GM23338 (cell line): Measurements from ENCODE around the gene EEF2K. TPM values are rescaled to one million over a fixed set of nuclear protein-coding genes. Genes with fewer than 3 reads are reported as not detected.

Experiments used
- ATAC-seq: fragments of 200-7000 bp; cut with Tn5 transposase; 3 replicates; pipeline ENCODE4 v1.9.1; 2020
- DNase-seq: peaks from one replicate; pipeline ENCODE4 v3.0.0-alpha.2; 2015; ENCODE audit warnings: low spot score
- H2AFZ ChIP-seq: fragments of 200-600 bp; sonication (generic); 2 replicates; pipeline ENCODE4 v1.8.0; 2016; ENCODE audit warnings: antibody characterized with exemption, mild to moderate bottlenecking, moderate library complexity
- H3F3A ChIP-seq: fragments of 200-600 bp; sonication (generic); replicated peaks from 2 replicates; pipeline ENCODE4 v1.8.0; 2017; ENCODE audit warnings: antibody characterized with exemption, mixed run types, low read depth
- H3K27ac ChIP-seq: fragments of 200-600 bp; sonication (generic); 2 replicates; pipeline ENCODE4 v1.6.1; 2016; ENCODE audit warnings: low read depth
- H3K27me3 ChIP-seq: fragments of 200-600 bp; sonication (generic); 2 replicates; pipeline ENCODE4 v1.8.0; 2016; ENCODE audit warnings: mild to moderate bottlenecking, mixed run types, moderate library complexity; ENCODE audit not compliant: insufficient read depth
- H3K36me3 ChIP-seq: fragments of 200-600 bp; sonication (generic); 2 replicates; pipeline ENCODE4 v1.8.0; 2016; ENCODE audit warnings: mild to moderate bottlenecking; ENCODE audit not compliant: insufficient read depth
- H3K4me1 ChIP-seq: fragments of 200-600 bp; sonication (generic); 2 replicates; pipeline ENCODE4 v1.8.0; 2016; ENCODE audit warnings: mild to moderate bottlenecking, moderate library complexity; ENCODE audit not compliant: insufficient read depth
- H3K4me2 ChIP-seq: fragments of 200-600 bp; sonication (generic); 2 replicates; pipeline ENCODE4 v1.7.1; 2017; ENCODE audit warnings: mixed run types
- H3K4me3 ChIP-seq: fragments of 200-600 bp; sonication (generic); 2 replicates; pipeline ENCODE4 v1.6.1; 2016; ENCODE audit warnings: mixed run types
- H3K79me2 ChIP-seq: fragments of 200-600 bp; sonication (generic); replicated peaks from 2 replicates; pipeline ENCODE4 v1.8.0; 2017; ENCODE audit warnings: mild to moderate bottlenecking; ENCODE audit not compliant: insufficient read depth
- H3K9me2 ChIP-seq: fragments of 200-600 bp; sonication (generic); 2 replicates; pipeline ENCODE4 v1.8.0; 2017; ENCODE audit not compliant: insufficient read depth
- H4K20me1 ChIP-seq: fragments of 200-600 bp; sonication (generic); replicated peaks from 2 replicates; pipeline ENCODE4 v1.8.0; 2017; ENCODE audit warnings: mild to moderate bottlenecking; ENCODE audit not compliant: insufficient read depth
- H3K27ac Mint-ChIP-seq: 2 replicates; pipeline ENCODE4 v1.8.0; 2020; ENCODE audit warnings: inconsistent platforms, mild to moderate bottlenecking, moderate library complexity, mixed read lengths
- H3K27me3 Mint-ChIP-seq: 3 replicates; pipeline ENCODE4 v1.8.0; 2022; ENCODE audit warnings: low read depth, mild to moderate bottlenecking, moderate library complexity, mixed read lengths, inconsistent platforms; ENCODE audit not compliant: insufficient read depth, poor library complexity
- H3K36me3 Mint-ChIP-seq: 3 replicates; pipeline ENCODE4 v1.8.0; 2021; ENCODE audit warnings: low read depth, mild to moderate bottlenecking, inconsistent platforms, moderate library complexity, mixed read lengths
- H3K4me1 Mint-ChIP-seq: 3 replicates; pipeline ENCODE4 v1.8.0; 2020; ENCODE audit warnings: mild to moderate bottlenecking, inconsistent platforms, mixed read lengths
- H3K4me3 Mint-ChIP-seq: 3 replicates; pipeline ENCODE4 v1.8.0; 2021; ENCODE audit warnings: moderate library complexity, mild to moderate bottlenecking, inconsistent platforms, mixed read lengths
- H3K9me3 Mint-ChIP-seq: 3 replicates; pipeline ENCODE4 v1.8.0; 2020; ENCODE audit warnings: moderate library complexity, mild to moderate bottlenecking, inconsistent platforms, mixed read lengths
- CREB1 ChIP-seq: fragments of 250-450 bp; sonication (Bioruptor Pico); IDR thresholded peaks from 2 replicates; pipeline ENCODE4 v1.5.0; 2020; ENCODE audit warnings: low read depth, mild to moderate bottlenecking, moderate library complexity
- CTCF ChIP-seq, 2 experiments: fragments of 200-600 bp in 1 of 2; sonication (generic) in 1 of 2; conservative IDR thresholded peaks; 2 replicates each; pipeline versions ENCODE4 v1.5.1 to v1.6.1; 2016 to 2017; ENCODE audit warnings: antibody characterized with exemption in 2 of 2, low read depth in 2 of 2, mild to moderate bottlenecking in 2 of 2, moderate library complexity in 1 of 2
- ETS1 ChIP-seq: IDR thresholded peaks from 2 replicates; pipeline ENCODE4 v1.6.1; 2016; ENCODE audit warnings: antibody characterized with exemption
- EZH2 ChIP-seq: fragments of 200-600 bp; sonication (generic); IDR thresholded peaks from one replicate; pipeline ENCODE4 v1.8.0; 2017; ENCODE audit warnings: antibody characterized with exemption, mild to moderate bottlenecking, low read depth; ENCODE audit not compliant: unreplicated experiment
- EZH2phosphoT487 ChIP-seq: fragments of 200-600 bp; sonication (generic); IDR thresholded peaks from one replicate; pipeline ENCODE4 v1.8.1; 2018; ENCODE audit warnings: antibody characterized with exemption; ENCODE audit not compliant: unreplicated experiment
- JUNB ChIP-seq: IDR thresholded peaks from one replicate; pipeline ENCODE4 v1.6.1; 2016; ENCODE audit warnings: antibody characterized with exemption; ENCODE audit not compliant: unreplicated experiment
- NANOG ChIP-seq: IDR thresholded peaks from 2 replicates; pipeline ENCODE4 v1.6.1; 2016; ENCODE audit warnings: antibody characterized with exemption, borderline replicate concordance
- POLR2AphosphoS5 ChIP-seq: IDR thresholded peaks from 2 replicates; pipeline ENCODE4 v1.6.1; 2016; ENCODE audit warnings: antibody characterized with exemption, low read depth
- STAT1 ChIP-seq: IDR thresholded peaks from one replicate; pipeline ENCODE4 v1.6.1; 2016; ENCODE audit warnings: antibody characterized with exemption; ENCODE audit not compliant: unreplicated experiment
- ZNF114 ChIP-seq: fragments of 250-450 bp; sonication (Bioruptor Pico); IDR thresholded peaks from 2 replicates; pipeline ENCODE4 v1.5.0; 2020; ENCODE audit warnings: mild to moderate bottlenecking, moderate library complexity
- ZNF331 ChIP-seq: fragments of 250-450 bp; sonication (Bioruptor Pico); IDR thresholded peaks from 2 replicates; pipeline ENCODE4 v1.5.0; 2020; ENCODE audit warnings: low read depth, mild to moderate bottlenecking, moderate library complexity
- ZNF462 ChIP-seq: fragments of 250-450 bp; sonication (Bioruptor Pico); IDR thresholded peaks from 2 replicates; pipeline ENCODE4 v1.5.0; 2020; ENCODE audit warnings: mild to moderate bottlenecking, moderate library complexity
- polyA plus RNA-seq: library from polyadenylated mRNA; unstranded; fragments of >200 nt; fragmentation: Nextera tagmentation; extraction: Ambion mirVana; gene quantifications from 2 replicates; pipeline ENCODE4 v1.2.1, GENCODE V29; 2016
- total RNA-seq: library from RNA; depleted of rRNA; stranded (reverse); fragments of >200 nt; shearing (Covaris generic); gene quantifications from 2 replicates; pipeline ENCODE4 v1.2.3, GENCODE V29; 2014
- TF ChIP-seq, protein P1 (sequence below): IDR thresholded peaks from one replicate; pipeline ENCODE4 v1.6.1; 2018; ENCODE audit warnings: antibody characterized with exemption; ENCODE audit not compliant: unreplicated experiment

EEF2K gene
- total and polyA plus RNA-seq, 2 experiments from 2014 or later: 5.4 to 23.9 TPM

GRCh38 chr16:22219389-22220068, 13.5 kb downstream of the EEF2K start:
- Mint-ChIP-seq H3K4me1 (peaks cover 4% of the 10 kb centered on the region; the same call in 2 of the 3 replicates), H3K4me3 (no peak overlapping the region), H3K27ac (no peak overlapping the region), H3K27me3 (peaks cover 1% of the 10 kb centered on the region), H3K9me3 (no peaks in the 10 kb centered on the region; the same call in 2 of the 3 replicates), H3K36me3 (peaks cover 14% of the 10 kb centered on the region)
- no peak for TF ChIP-seq ZNF331 (CRISPR knock-in tag)
- no peak for TF ChIP-seq STAT1
- TF ChIP-seq CTCF (conservative IDR thresholded peaks at IDR 0.05; ENCODE audit: low read depth in 2 of 2): no peak
- no peak for TF ChIP-seq NANOG
- no peak for TF ChIP-seq POLR2AphosphoS5
- no peak for TF ChIP-seq JUNB
- no peak for TF ChIP-seq ZNF114 (CRISPR knock-in tag)
- no peak for TF ChIP-seq EZH2
- TF ChIP-seq, protein P1, sequence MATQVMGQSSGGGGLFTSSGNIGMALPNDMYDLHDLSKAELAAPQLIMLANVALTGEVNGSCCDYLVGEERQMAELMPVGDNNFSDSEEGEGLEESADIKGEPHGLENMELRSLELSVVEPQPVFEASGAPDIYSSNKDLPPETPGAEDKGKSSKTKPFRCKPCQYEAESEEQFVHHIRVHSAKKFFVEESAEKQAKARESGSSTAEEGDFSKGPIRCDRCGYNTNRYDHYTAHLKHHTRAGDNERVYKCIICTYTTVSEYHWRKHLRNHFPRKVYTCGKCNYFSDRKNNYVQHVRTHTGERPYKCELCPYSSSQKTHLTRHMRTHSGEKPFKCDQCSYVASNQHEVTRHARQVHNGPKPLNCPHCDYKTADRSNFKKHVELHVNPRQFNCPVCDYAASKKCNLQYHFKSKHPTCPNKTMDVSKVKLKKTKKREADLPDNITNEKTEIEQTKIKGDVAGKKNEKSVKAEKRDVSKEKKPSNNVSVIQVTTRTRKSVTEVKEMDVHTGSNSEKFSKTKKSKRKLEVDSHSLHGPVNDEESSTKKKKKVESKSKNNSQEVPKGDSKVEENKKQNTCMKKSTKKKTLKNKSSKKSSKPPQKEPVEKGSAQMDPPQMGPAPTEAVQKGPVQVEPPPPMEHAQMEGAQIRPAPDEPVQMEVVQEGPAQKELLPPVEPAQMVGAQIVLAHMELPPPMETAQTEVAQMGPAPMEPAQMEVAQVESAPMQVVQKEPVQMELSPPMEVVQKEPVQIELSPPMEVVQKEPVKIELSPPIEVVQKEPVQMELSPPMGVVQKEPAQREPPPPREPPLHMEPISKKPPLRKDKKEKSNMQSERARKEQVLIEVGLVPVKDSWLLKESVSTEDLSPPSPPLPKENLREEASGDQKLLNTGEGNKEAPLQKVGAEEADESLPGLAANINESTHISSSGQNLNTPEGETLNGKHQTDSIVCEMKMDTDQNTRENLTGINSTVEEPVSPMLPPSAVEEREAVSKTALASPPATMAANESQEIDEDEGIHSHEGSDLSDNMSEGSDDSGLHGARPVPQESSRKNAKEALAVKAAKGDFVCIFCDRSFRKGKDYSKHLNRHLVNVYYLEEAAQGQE: no peak
- no peak for TF ChIP-seq CREB1 (CRISPR knock-in tag)
- TF ChIP-seq ETS1: no peak
- no peak for TF ChIP-seq ZNF462 (CRISPR knock-in tag)
- TF ChIP-seq EZH2phosphoT487: no peak
- DNase-seq (no peak), ATAC-seq (no peak)
- H3K4me2 ChIP-seq: no peak overlapping the region
- peaks cover 4% of the 10 kb centered on the region; the same call in 1 of the 2 replicates for H3F3A ChIP-seq
- no peaks in the 10 kb centered on the region for H3K9me2 ChIP-seq
- no peaks in the 10 kb centered on the region for H3K27me3 ChIP-seq
- H3K79me2 ChIP-seq: peaks cover 42% of the 10 kb centered on the region
- no peak overlapping the region for H3K4me3 ChIP-seq
- H3K4me1 ChIP-seq: no peaks in the 10 kb centered on the region
- H3K36me3 ChIP-seq: no peaks in the 10 kb centered on the region
- no peak overlapping the region for H2AFZ ChIP-seq
- no peak overlapping the region for H3K27ac ChIP-seq
- 0 out of 2 replicates have a peak, but pooled peaks cover 4% of the 10 kb centered on the region for H4K20me1 ChIP-seq
